Hematopoietic multipotent progenitor cell treated with erythropoietin and hydrocortisone succinate and interleukin-3 and kit ligand, for 6 days (in vitro differentiated cells): ENCODE data around the gene UBE3B.

Experiments used
- DNase-seq: peaks from one replicate; pipeline ENCODE4 v3.0.0-alpha.2; 2015

Gene UBE3B

GRCh38 chr12:109580684-109581333, 103.4 kb downstream of the UBE3B start:
- no peak for DNase-seq

- no peak for DNase-seq
Measured at GRCh38 chr12:109581334-109581691, 103.9 kb downstream of the UBE3B start.

GRCh38 chr12:109581856-109582255, 104.4 kb downstream of the UBE3B start:
- DNase-seq: no peak

GRCh38 chr12:109582636-109583035, 105.2 kb downstream of the UBE3B start:
- DNase-seq: no peak

- no peak for DNase-seq
Measured at GRCh38 chr12:109583733-109584132, 106.3 kb downstream of the UBE3B start.
